MCF 10A (cell line): Measurements from ENCODE around the gene KLHL5. TPM values are rescaled to one million over a fixed set of nuclear protein-coding genes. Genes with fewer than 3 reads are reported as not detected.

ENCODE experiments used
- BruUV-seq: library from RNA; stranded (reverse); fragments of 400-500 nt; replicated peaks from 2 replicates; lab custom pipeline; 2021; lab: Mats Ljungman, UMichigan
- CTCF ChIA-PET: fragments of 300-600 bp; sonication (Branson Sonifier 250); formaldehyde crosslinking; extraction: SDS; loops from one replicate; lab custom pipeline; 2021; ENCODE audit warnings: antibody characterized with exemption, inconsistent platforms; lab: Yijun Ruan, JAX
- POLR2A ChIA-PET: fragments of 300-600, 350-650 bp; sonication (Branson Sonifier 250); formaldehyde crosslinking; extraction: SDS; loops from one replicate; lab custom pipeline; 2020; ENCODE audit warnings: antibody characterized with exemption, inconsistent platforms; lab: Yijun Ruan, JAX
- DNase-seq: peaks from one replicate; pipeline ENCODE4 v3.0.0-alpha.2; 2018; ENCODE audit not compliant: unreplicated experiment
- H3K27ac Mint-ChIP-seq: one replicate; pipeline ENCODE4 v1.8.0; 2022; ENCODE audit warnings: mild to moderate bottlenecking, low read depth, mixed read lengths; ENCODE audit not compliant: unreplicated experiment
- H3K27me3 Mint-ChIP-seq: one replicate; pipeline ENCODE4 v1.8.0; 2022; ENCODE audit warnings: mixed read lengths; ENCODE audit not compliant: insufficient read depth, unreplicated experiment
- H3K36me3 Mint-ChIP-seq: one replicate; pipeline ENCODE4 v1.8.0; 2022; ENCODE audit warnings: mild to moderate bottlenecking, moderate library complexity, mixed read lengths; ENCODE audit not compliant: insufficient read depth, unreplicated experiment
- H3K4me1 Mint-ChIP-seq: one replicate; pipeline ENCODE4 v1.8.0; 2022; ENCODE audit warnings: mixed read lengths; ENCODE audit not compliant: insufficient read depth, unreplicated experiment
- H3K4me3 Mint-ChIP-seq: one replicate; pipeline ENCODE4 v1.8.0; 2022; ENCODE audit warnings: mild to moderate bottlenecking, moderate library complexity, mixed read lengths; ENCODE audit not compliant: unreplicated experiment
- H3K9me3 Mint-ChIP-seq: one replicate; pipeline ENCODE4 v1.8.0; 2022; ENCODE audit warnings: mixed read lengths; ENCODE audit not compliant: unreplicated experiment
- CTCF ChIP-seq: fragments of 200-600 bp; IDR thresholded peaks from one replicate; pipeline ENCODE4 v1.8.0; 2022; ENCODE audit warnings: antibody characterized with exemption, mild to moderate bottlenecking; ENCODE audit not compliant: unreplicated experiment
- intact Hi-C: fragments of 100-400 bp; cut with micrococcal nuclease; formaldehyde crosslinking; loops from 2 replicates; pipeline ENCODE4 v1.14.1; 2022
- total RNA-seq: library from RNA; stranded (reverse); gene quantifications from 2 replicates; pipeline ENCODE4 v1.2.3, GENCODE V29; 2022

KLHL5 gene
- total RNA-seq, 1 experiment from 2014 or later = 59.2 TPM

GRCh38 chr4:39045827-39046221 lies 16.2 kb upstream of the KLHL5 start:
- TF ChIP-seq CTCF = no peak
- ChIA-PET CTCF (interaction anchor here (1.0 to 2.0 kb wide), 5 partner anchors 12 to 143 kb away, joined by 3 to 8 read pairs (median 3); no protein-coding TSS in a partner anchor), POLR2A (interaction anchor here (0.5 to 7.7 kb wide), 19 partner anchors 8 to 876 kb away, joined by 3 to 51 read pairs (median 5); partner anchors contain the start of genes LIAS, RPL9 and TMEM156)
- Mint-ChIP-seq H3K4me1 (peaks cover 36% of the 10 kb centered on the region), H3K27me3 (no peaks in the 10 kb centered on the region), H3K27ac (peak overlapping the region; percentile 80), H3K36me3 (peaks cover 23% of the 10 kb centered on the region), H3K9me3 (no peaks in the 10 kb centered on the region), H3K4me3 (peak overlapping the region; percentile 72)
- peak; percentile 57 for DNase-seq
- intact Hi-C loops = loop anchor here (2.0 to 10.0 kb wide), 5 partner anchors 41 to 291 kb away; no protein-coding TSS in a partner anchor
- BruUV-seq = no TSS peak

DNA sequence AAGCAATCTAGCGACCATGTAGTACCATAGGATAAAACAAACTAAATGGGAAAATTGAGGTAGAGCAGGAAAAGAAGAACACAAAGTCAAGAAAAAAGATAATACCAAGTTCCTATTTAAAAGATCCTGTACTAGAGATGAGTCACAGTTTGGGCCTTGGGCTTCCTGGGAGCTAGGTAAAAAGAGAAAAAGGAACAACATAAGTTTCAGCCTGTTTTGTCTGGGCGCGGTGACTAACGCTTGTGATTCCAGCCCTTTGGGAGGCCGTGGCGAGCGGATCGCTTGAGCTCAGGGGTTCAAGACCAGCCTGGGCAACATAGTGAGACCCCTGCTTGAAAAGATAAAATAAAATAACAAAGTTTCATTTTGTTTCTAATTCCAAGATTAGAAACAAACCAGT lies 15.8 kb upstream of the KLHL5 start:
- no peak for TF ChIP-seq CTCF
- BruUV-seq = TSS peak; percentile 46
- no peaks in the 10 kb centered on the region for H3K27me3 Mint-ChIP-seq
- POLR2A ChIA-PET = interaction anchor here (0.5 to 7.7 kb wide), 14 partner anchors 9 to 412 kb away, joined by 3 to 51 read pairs (median 8); partner anchors contain the start of genes LIAS, RPL9 and TMEM156
- intact Hi-C loops = loop anchor here (5.0 to 10.0 kb wide), 4 partner anchors 41 to 291 kb away; no protein-coding TSS in a partner anchor
- CTCF ChIA-PET = interaction anchor here (0.7 to 2.0 kb wide), 6 partner anchors 17 to 144 kb away, joined by 3 to 8 read pairs (median 4); no protein-coding TSS in a partner anchor
- H3K4me1 Mint-ChIP-seq = peaks cover 39% of the 10 kb centered on the region
- DNase-seq = peak; percentile 93
- peak overlapping the region; percentile 72 for H3K4me3 Mint-ChIP-seq
- H3K27ac Mint-ChIP-seq = peak overlapping the region; percentile 80
- no peaks in the 10 kb centered on the region for H3K9me3 Mint-ChIP-seq
- peaks cover 23% of the 10 kb centered on the region for H3K36me3 Mint-ChIP-seq

- no TSS peak for BruUV-seq
- no peak overlapping the region for H3K27ac Mint-ChIP-seq
- no peak for TF ChIP-seq CTCF
- CTCF ChIA-PET = interaction anchor here (1.5 kb wide), 1 partner anchor 98 kb away, joined by 3 read pairs; no protein-coding TSS in a partner anchor
- H3K36me3 Mint-ChIP-seq = peaks cover 23% of the 10 kb centered on the region
- peaks cover 31% of the 10 kb centered on the region for H3K4me1 Mint-ChIP-seq
- no peaks in the 10 kb centered on the region for H3K27me3 Mint-ChIP-seq
- no peaks in the 10 kb centered on the region for H3K9me3 Mint-ChIP-seq
- POLR2A ChIA-PET = interaction anchor here (2.8 to 7.7 kb wide), 2 partner anchors 11 to 17 kb away, joined by 19 to 51 read pairs; partner anchors contain the start of gene TMEM156
- H3K4me3 Mint-ChIP-seq = peak overlapping the region; percentile 72
- no peak for DNase-seq
- intact Hi-C loops = loop anchor here (5.0 to 10.0 kb wide), 4 partner anchors 40 to 293 kb away; no protein-coding TSS in a partner anchor
These were observed 14.4 kb upstream of the KLHL5 start for GRCh38 chr4:39047681-39048080.

GRCh38 chr4:39048311-39048710 lies 13.7 kb upstream of the KLHL5 start:
- peaks cover 23% of the 10 kb centered on the region for H3K36me3 Mint-ChIP-seq
- BruUV-seq = no TSS peak
- H3K4me3 Mint-ChIP-seq = no peak overlapping the region
- intact Hi-C loops = loop anchor here (5.0 to 10.0 kb wide), 4 partner anchors 39 to 294 kb away; no protein-coding TSS in a partner anchor
- H3K27me3 Mint-ChIP-seq = no peaks in the 10 kb centered on the region
- DNase-seq = no peak
- TF ChIP-seq CTCF = no peak
- H3K9me3 Mint-ChIP-seq = no peaks in the 10 kb centered on the region
- ChIA-PET POLR2A (interaction anchor here (7.7 kb wide), 1 partner anchor 18 kb away, joined by 51 read pairs; the partner anchor contains the start of gene TMEM156), CTCF (interaction anchor here (0.6 to 1.5 kb wide), 3 partner anchors 64 to 132 kb away, joined by 3 to 5 read pairs (median 3); no protein-coding TSS in a partner anchor)
- no peak overlapping the region for H3K27ac Mint-ChIP-seq
- H3K4me1 Mint-ChIP-seq = peaks cover 27% of the 10 kb centered on the region
